Keratinocyte (primary cell): Measurements from ENCODE around the gene APLF. TPM values are rescaled to one million over a fixed set of nuclear protein-coding genes. Genes with fewer than 3 reads are reported as not detected.
A peak's percentile ranks its signal among the peaks of the same experiment; 100 is the strongest.

ENCODE experiments used
- DNase-seq: peaks from one replicate; pipeline ENCODE4 v3.0.0-alpha.2; 2011; ENCODE audit warnings: low read depth, missing footprints, low spot score
- FAIRE-seq: peaks from 2 replicates; lab custom pipeline; 2011; peaks lifted over from hg19 to GRCh38; lab: Jason Lieb, UNC
- H2AFZ ChIP-seq: 2 replicates; pipeline ENCODE4 v1.6.0; 2012; ENCODE audit warnings: low read length, control low read depth, inconsistent platforms; ENCODE audit not compliant: control insufficient read depth
- H3K27ac ChIP-seq: 2 replicates; pipeline ENCODE4 v1.5.1; 2011; ENCODE audit warnings: low read length; ENCODE audit not compliant: control insufficient read depth, insufficient read depth
- H3K27me3 ChIP-seq: 3 replicates; pipeline ENCODE4 v1.6.0; 2011; ENCODE audit warnings: low read length; ENCODE audit not compliant: control insufficient read depth, insufficient read depth; ENCODE audit errors: extremely low read depth
- H3K36me3 ChIP-seq, 2 experiments: 2 replicates in 1 of 2; 3 replicates in 1 of 2; pipeline ENCODE4 v1.5.1; 2011; ENCODE audit warnings: low read length in 2 of 2, mild to moderate bottlenecking in 1 of 2; ENCODE audit not compliant: control insufficient read depth in 2 of 2, insufficient read depth in 2 of 2; ENCODE audit errors: extremely low read depth in 1 of 2
- H3K4me1 ChIP-seq: 3 replicates; pipeline ENCODE4 v1.5.1; 2011; ENCODE audit warnings: low read length; ENCODE audit not compliant: control insufficient read depth, insufficient read depth; ENCODE audit errors: extremely low read depth
- H3K4me2 ChIP-seq: 3 replicates; pipeline ENCODE4 v1.6.0; 2011; ENCODE audit warnings: low read depth, low read length; ENCODE audit not compliant: control insufficient read depth, insufficient read depth; ENCODE audit errors: extremely low read depth
- H3K4me3 ChIP-seq, 3 experiments: fragments of 200-600 bp in 1 of 3; sonication (generic) in 1 of 3; 2 replicates in 2 of 3; 3 replicates in 1 of 3; pipeline ENCODE4 v1.5.1; 2011 to 2016; ENCODE audit warnings: low read length in 3 of 3, mild to moderate bottlenecking in 3 of 3, control low read depth in 2 of 3, inconsistent platforms in 1 of 3, low read depth in 1 of 3, mixed read lengths in 1 of 3, mixed run types in 1 of 3, moderate library complexity in 1 of 3; ENCODE audit not compliant: control insufficient read depth in 2 of 3, insufficient read depth in 2 of 3; ENCODE audit errors: extremely low read depth in 1 of 3
- H3K79me2 ChIP-seq: 2 replicates; pipeline ENCODE4 v1.6.0; 2012; ENCODE audit warnings: low read length; ENCODE audit not compliant: control insufficient read depth, insufficient read depth
- H3K9ac ChIP-seq: 3 replicates; pipeline ENCODE4 v1.6.0; 2011; ENCODE audit warnings: low read length; ENCODE audit not compliant: control insufficient read depth, insufficient read depth; ENCODE audit errors: extremely low read depth
- H3K9me1 ChIP-seq: 3 replicates; pipeline ENCODE4 v1.6.0; 2011; ENCODE audit warnings: low read length; ENCODE audit not compliant: control insufficient read depth, insufficient read depth; ENCODE audit errors: extremely low read depth
- H3K9me3 ChIP-seq: 2 replicates; pipeline ENCODE4 v1.5.1; 2012; ENCODE audit warnings: low read depth, low read length; ENCODE audit not compliant: control insufficient read depth
- H4K20me1 ChIP-seq: 3 replicates; pipeline ENCODE4 v1.6.0; 2011; ENCODE audit warnings: low read length; ENCODE audit not compliant: control insufficient read depth, insufficient read depth; ENCODE audit errors: extremely low read depth
- CTCF ChIP-seq, 3 experiments: IDR thresholded peaks in 1 of 3; conservative IDR thresholded peaks in 1 of 3; optimal IDR thresholded peaks in 1 of 3; 2 replicates in 2 of 3; 3 replicates in 1 of 3; pipeline versions ENCODE3 to v1.5.1; 2011; ENCODE audit warnings: low read length in 3 of 3, mild to moderate bottlenecking in 3 of 3, moderate library complexity in 2 of 3, control low read depth in 1 of 3, inconsistent platforms in 1 of 3; ENCODE audit not compliant: insufficient read depth in 2 of 3; ENCODE audit errors: extremely low read depth in 1 of 3
- EZH2 ChIP-seq: IDR thresholded peaks from one replicate; pipeline ENCODE4 v1.6.1; 2012; ENCODE audit warnings: inconsistent platforms, mild to moderate bottlenecking, low read length, moderate library complexity
- dilution Hi-C: fragments of 300-500 bp; cut with MboI; formaldehyde crosslinking; loops from one replicate; pipeline ENCODE4 v1.7.0; 2020; ENCODE audit warnings: low sequenced_read_pairs; ENCODE audit not compliant: extremely low pct_ligation_motif_present
- polyA plus RNA-seq, 5 experiments: library from polyadenylated mRNA; depleted of rRNA in 3 of 5; stranded (reverse) in 3 of 5; stranded (forward) in 1 of 5; unstranded in 1 of 5; fragments of >200 nt; gene quantifications; 1 replicate in 1 of 5; 2 replicates in 3 of 5; 3 replicates in 1 of 5; pipeline versions ENCODE4 v1.2.1 to v1.2.3, GENCODE V29; 2011 to 2012; ENCODE audit warnings: missing spikeins in 2 of 5, low read depth in 1 of 5, low replicate concordance in 1 of 5

APLF gene
- polyA plus RNA-seq, 1 donor (not counting 4 experiments of a cell fraction or from before 2014, with no cell fraction given), result 3.0 TPM

- dilution Hi-C loops, result no loop called here
- Histone ChIP-seq H4K20me1 (no peaks in the 10 kb centered on the region), H3K79me2 (peaks cover 10% of the 10 kb centered on the region), H3K27ac (peak overlapping the region; percentile 34), H2AFZ (peak overlapping the region; percentile 49), H3K4me3 (peak overlapping the region in 2 of 3 experiments; percentile 67 to 70), H3K27me3 (no peaks in the 10 kb centered on the region), H3K9ac (peak overlapping the region; percentile 51), H3K4me2 (peak overlapping the region; percentile 97), H3K9me1 (peaks cover 3% of the 10 kb centered on the region), H3K4me1 (peaks cover 38% of the 10 kb centered on the region), H3K9me3 (no peaks in the 10 kb centered on the region), H3K36me3 (peaks cover 0 to 2% of the 10 kb centered on the region in 2 experiments)
- no peak for DNase-seq
- peak; percentile 43 for FAIRE-seq
- TF ChIP-seq EZH2 (no peak), CTCF (optimal IDR thresholded peaks at IDR 0.05 in 1 of 3, IDR thresholded peaks at IDR 0.05 in 1 of 3, conservative IDR thresholded peaks at IDR 0.05 in 1 of 3; ENCODE audit: extremely low read depth in 1 of 3, insufficient read depth in 2 of 3, low read length in 3 of 3) (no peak)
Measured at GRCh38 chr2:68468801-68469200, 1.4 kb downstream of the APLF start.

- H3K27me3 ChIP-seq, result no peaks in the 10 kb centered on the region
- no peak overlapping the region for H3K4me2 ChIP-seq
- no peak for DNase-seq
Measured at GRCh38 chr2:68469935-68470334, 2.5 kb downstream of the APLF start.

More at GRCh38 chr2:68469935-68470334, 2.5 kb downstream of the APLF start:
- Histone ChIP-seq H2AFZ (no peak overlapping the region), H4K20me1 (no peaks in the 10 kb centered on the region), H3K4me3 (no peak overlapping the region), H3K9me3 (no peaks in the 10 kb centered on the region), H3K9ac (no peak overlapping the region), H3K27ac (no peak overlapping the region), H3K36me3 (no peaks in the 10 kb centered on the region), H3K9me1 (peaks cover 3% of the 10 kb centered on the region), H3K79me2 (peaks cover 10% of the 10 kb centered on the region), H3K4me1 (peaks cover 28% of the 10 kb centered on the region)
- FAIRE-seq, result no peak
- TF ChIP-seq CTCF (optimal IDR thresholded peaks at IDR 0.05 in 1 of 3, IDR thresholded peaks at IDR 0.05 in 1 of 3, conservative IDR thresholded peaks at IDR 0.05 in 1 of 3; ENCODE audit: extremely low read depth in 1 of 3, insufficient read depth in 2 of 3, low read length in 3 of 3) (no peak), EZH2 (no peak)
- dilution Hi-C loops, result no loop called here
